Occipital lobe (tissue), 2 donors: ENCODE data around the gene SLC5A3. TPM values are rescaled to one million over a fixed set of nuclear protein-coding genes. Genes with fewer than 3 reads are reported as not detected.

Experiments used
- DNase-seq: peaks from one replicate; lab custom pipeline; 2025; lab: John Stamatoyannopoulos, UW
- total RNA-seq: library from RNA; depleted of rRNA; stranded (reverse); fragments of >200 nt; gene quantifications from one replicate; pipeline ENCODE4 v1.2.3, GENCODE V29; 2014

The SLC5A3 gene
- total RNA-seq, 1 donor from 2014 or later, result 73.0 TPM

DNA sequence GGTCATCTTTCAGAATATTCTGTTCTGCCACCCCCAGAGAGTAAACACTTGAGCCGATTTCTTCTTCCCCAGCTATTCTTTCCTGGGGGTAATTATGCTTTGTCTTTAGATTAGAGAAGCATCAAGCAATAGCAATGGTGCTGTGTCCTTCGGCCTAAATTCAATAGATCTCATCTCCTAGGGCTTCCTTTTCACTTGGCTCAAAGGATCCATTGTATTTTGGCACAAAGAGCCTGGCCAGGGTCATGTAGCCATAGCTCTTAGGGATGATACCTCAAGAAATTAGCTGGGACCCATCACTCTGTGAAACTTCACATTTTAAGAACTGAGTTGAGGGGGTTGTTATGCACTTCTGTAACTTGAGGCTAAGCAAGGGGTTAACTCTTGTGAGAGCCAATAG is 27.0 kb downstream of the SLC5A3 start:
- no peak for DNase-seq

- no peak for DNase-seq
Observed at GRCh38 chr21:34100790-34101189, 27.4 kb downstream of the SLC5A3 start.

GRCh38 chr21:34105947-34106541 is 32.7 kb downstream of the SLC5A3 start:
- DNase-seq, result no peak

- DNase-seq, result no peak
Observed at GRCh38 chr21:34107606-34108005, 34.2 kb downstream of the SLC5A3 start.

DNA sequence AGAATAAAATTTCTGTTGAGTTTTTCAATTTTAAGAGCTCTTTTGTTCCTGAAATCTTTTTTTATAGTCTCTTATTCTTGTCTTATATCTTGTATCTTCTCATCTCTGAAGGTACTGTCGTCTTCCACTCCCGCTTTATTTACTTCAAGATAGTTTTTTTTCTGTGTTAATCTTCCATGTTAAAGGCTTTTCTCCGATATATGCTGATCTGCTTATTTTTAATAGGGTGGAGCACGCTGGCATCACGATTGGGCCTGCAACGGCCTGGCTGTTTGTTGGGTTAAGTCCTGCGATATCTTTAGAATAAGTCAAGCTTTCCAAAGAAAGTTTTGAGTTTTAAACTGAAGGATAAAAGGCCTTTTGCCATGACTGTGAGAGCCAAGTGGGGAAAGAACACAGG is 35.7 kb downstream of the SLC5A3 start:
- DNase-seq, result no peak

DNA sequence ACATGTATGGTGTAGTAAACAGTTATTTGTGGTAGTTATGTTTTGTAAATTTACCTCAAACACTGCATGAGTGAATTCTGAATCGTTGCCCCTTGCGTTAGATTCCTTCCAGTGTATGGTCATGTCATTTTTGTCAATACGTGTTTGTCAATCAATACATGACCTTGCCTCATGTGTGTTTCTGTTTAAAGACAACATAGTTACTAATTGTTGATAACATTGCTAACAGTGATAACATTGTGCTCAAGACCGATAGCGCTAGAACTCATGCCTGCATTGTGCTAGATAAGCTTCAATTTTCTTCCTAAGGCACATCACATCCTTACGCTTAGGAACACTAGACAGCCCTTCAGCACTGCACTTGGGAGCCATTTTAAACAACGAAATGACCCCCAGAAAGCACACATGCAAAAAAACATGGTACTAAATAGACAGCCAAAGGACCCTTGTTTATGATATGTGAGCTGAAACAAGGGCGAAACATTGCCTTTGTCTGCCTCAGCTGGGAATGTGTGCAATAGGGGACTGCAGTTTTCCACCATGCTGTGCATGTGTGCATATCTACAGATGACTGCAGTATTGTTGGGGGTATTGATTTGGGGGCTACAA is 37.3 kb downstream of the SLC5A3 start:
- no peak for DNase-seq

DNA sequence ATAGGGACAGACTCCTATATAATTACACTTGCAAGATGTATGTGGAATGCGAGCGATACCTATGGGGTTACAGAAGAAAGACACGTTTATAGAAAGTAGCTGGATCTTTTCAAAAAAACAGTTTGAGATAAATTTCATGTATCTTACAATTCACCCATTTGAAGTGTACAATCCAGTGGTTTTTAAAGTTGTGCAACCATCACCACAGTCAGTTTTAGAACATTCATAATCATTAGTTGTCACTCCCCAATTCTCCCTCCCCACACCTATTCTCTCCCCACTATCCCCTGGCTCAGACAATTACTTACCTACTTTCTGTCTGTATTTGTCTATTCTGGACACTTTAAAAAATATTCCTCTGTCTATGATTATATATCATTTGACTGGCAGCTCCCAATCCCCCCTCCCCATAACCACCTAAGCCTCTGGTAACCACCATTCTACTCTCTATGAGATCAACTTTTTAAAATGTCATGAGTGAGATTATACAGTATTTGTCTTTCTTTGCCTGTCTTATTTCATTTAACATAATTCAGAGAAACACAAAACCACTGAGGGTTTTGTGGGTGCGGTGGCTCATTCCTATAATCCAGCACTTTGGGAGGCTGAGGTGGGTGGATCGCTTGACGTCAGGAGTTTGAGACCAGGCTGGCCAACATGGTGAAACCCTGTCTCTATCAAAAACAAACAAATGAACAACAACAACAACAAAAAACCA is 39.1 kb downstream of the SLC5A3 start:
- no peak for DNase-seq

GRCh38 chr21:34113842-34114241 is 40.5 kb downstream of the SLC5A3 start:
- no peak for DNase-seq

DNA sequence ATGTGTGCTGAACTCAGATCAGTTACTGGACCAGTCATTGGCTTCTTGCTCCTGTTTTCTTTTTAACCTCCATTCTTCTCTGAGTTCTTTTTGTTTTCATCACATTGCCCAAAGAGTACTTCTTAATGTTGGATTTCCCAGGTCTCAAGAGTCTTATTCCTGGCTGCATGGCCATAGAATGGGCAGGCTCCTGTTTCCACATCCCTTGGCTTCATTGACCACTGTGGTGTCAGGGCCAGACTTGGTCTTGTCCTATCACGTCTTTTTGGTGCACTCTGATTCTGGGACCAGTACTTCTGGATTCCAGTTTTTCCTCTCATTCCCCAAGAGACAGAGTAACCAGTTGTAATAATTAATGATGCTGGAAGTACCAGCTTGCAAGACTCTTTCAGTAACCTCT is 41.8 kb downstream of the SLC5A3 start:
- no peak for DNase-seq

GRCh38 chr21:34116569-34116968 is 43.2 kb downstream of the SLC5A3 start:
- no peak for DNase-seq

- no peak for DNase-seq
Observed at GRCh38 chr21:34120867-34121266, 47.5 kb downstream of the SLC5A3 start.

- DNase-seq, result no peak
Observed at GRCh38 chr21:34122047-34122446, 48.7 kb downstream of the SLC5A3 start.

Other genes with a start within 250 kb of the SLC5A3 start
- gene ATP5PO, start 157.8 kb upstream of the SLC5A3 start, total RNA-seq, result 154 TPM
- 21.5 TPM for gene MRPS6, start within 50 bp of the SLC5A3 start, total RNA-seq